ENCODE data around the gene DNAH17. TPM values are rescaled to one million over a fixed set of nuclear protein-coding genes. Genes with fewer than 3 reads are reported as not detected.

Gene DNAH17
- total RNA-seq, 1 donor from 2014 or later = under 0.01 TPM

DNA sequence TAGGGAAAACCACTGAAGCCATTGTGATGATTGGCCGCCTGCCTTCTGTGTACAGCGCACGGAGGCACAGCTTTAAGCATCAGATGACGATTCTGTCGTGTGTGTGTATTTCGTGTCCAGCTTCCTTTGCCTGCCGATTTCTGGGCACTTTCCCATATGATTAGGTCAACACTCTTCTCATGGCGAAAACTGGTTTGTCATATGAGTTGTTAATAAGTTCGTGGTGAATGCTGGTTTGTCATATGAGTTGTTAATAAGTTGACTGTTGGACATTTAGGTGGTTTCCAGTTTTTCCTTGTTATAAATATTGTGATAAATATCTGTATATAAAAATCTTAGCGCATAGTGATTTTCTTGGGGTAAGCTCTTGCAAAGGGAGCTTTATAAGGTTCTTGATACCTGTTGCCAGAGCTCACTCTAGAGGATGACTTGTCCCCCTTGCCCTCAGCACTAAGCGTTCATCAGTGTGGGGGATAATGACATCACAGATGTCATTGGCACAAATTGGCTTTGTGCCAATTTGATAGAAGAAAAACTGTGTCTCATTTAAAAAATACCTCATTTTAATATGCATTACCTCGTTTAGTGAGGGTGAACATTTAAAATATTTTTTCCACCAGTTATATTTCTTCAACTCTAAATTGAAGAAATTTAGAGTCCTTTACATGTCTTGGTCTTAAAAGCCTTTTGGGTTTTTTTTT lies 158.7 kb downstream of the DNAH17 start:
- no peak for DNase-seq (ENCODE audit: low read depth, low spot score)

DNA sequence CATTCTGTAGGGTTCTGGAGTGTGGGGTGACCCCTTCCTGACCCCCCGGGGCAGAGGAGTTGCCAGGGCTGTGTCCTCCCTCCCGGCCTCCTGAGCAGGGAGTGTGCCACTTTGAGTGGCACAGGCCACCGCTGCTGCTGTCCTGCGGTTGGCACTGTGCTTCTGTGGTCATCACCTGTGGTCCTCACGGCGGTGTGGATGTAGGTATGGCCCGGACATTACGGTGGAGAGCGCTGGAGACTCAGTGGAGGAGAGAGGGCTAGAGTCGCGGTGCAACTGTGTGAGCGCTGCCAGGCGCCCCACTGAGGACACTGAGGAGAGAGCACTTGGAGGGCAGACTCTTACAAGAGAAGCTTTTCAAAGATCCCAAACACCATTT lies 159.7 kb downstream of the DNAH17 start:
- DNase-seq (ENCODE audit: low read depth, low spot score) = no peak

DNA sequence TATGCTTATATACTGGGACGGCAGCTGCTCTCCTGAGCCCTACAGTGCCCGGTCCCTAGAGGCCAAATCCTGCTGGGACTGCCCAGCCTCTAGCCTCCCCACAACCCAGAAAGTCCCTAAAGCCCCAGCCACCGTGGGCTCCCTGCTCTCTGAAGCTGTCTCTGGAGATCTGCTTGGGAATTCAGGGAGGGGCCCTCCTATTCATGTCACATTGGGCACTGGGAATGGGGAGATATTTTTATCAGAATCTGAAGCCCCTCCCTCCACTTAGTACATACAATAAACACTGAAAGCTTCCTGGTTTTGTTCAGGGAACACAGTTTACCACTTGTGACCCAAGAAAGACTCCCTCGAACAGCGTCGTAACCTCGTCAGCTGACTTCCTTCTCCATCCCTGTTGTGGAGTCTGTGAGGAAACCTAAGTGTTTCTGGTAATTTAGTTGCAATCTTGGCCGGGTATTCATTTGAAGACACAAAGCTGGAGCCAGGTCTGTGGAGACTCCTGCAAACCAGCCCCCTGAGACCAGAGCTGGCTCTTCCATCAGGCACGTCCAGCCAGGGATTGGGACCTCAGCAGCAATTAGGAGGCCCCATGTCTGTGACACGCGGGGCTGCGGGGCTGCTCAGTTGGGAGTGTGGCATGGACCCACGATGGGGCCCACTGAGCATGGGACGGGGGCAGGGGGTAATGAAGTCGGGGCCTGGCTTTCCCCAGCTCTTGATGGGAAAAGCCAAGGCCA lies 160.2 kb downstream of the DNAH17 start:
- DNase-seq (ENCODE audit: low read depth, low spot score) = peak; percentile 67

DNA sequence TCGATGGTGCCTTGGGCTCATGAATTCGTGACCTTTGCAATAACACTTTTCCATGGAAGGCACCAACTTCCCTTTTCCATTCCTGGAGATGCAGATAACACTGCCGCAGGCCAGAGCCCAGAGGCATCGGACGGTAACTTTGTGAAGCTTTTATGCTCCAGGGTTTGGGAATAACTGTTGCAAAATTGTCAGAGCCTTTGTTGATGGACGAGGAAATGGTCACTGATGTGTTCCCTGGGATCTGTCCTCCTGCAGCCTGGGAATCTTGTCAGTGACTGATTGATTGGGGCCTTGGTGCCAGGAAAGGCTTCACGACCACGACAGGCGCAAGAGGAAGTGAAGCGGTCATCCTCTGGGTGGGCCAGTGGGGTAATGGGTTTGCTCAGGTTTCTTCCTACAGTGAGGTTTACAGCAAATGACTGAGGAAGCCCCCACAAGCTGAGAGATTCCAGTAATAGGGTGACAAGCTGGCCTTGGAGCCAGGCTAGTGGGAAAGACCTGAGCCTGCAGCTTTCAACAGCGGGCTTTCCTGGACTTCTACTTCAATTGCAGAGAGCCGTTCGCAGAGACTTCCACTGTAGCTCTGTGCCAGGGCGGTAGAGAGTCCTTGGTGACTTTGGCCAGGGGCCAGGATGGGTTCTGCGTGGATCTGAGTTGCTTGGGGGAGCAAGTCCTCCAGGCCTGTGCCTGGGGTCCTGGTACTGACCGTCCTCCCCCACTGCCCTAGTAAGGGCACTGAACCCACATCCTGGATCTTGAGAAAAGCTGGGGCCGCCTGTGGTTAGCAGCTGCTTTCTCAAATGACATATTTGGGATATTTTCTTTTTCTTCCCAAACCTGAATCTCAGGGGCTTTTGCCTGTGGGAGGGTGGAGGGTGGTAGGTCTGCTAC lies 161.1 kb downstream of the DNAH17 start:
- DNase-seq (ENCODE audit: low read depth, low spot score) = no peak

DNA sequence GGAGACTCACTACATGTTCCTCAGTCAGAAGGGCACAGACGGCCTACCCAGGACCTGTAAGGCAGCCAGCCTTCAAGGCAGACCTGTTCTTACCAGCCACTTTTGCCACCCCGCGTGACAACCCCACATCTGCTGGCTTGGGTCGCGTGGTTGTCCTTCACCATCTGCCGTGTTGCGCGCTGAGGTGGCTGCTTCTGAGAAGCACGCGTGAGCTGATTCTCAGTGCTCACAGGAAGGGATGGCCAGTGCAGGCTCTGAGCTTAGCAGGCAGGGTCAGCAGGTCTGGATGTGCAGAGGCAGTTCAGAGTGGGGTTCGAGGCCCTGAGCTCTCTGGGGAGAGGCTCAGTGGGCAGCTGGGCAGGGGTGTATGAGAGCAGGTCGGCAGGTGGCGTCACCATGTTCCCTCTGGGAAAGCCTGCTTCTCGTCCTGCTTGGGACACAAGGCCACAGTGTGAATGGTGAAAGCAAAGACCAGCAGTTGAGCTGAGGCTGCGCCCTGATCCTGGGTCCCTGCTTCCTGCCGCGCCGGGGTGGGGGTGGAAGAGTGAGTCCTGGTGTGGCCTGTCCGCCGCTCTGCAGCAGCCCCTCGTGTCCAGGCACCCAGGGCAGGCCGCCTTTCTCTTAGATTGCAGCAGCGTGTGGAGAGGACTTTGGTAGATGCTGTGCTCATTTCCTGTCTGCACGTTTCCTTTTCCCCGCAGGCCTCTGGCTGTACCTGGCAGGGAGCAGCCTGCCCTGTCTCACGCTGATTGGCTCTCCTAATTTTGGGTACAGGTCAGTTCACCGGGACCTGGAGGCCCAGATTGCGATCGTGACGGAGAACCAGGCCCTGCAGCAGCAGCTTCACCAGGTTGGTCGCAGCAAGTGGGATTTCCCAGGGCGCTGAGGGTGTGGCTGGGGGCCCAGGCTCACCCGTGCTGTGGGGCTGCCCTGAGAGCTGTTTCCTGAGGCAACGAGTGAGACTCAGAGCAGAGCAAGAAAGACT lies 162.7 kb downstream of the DNAH17 start:
- no peak for DNase-seq (ENCODE audit: low read depth, low spot score)

DNA sequence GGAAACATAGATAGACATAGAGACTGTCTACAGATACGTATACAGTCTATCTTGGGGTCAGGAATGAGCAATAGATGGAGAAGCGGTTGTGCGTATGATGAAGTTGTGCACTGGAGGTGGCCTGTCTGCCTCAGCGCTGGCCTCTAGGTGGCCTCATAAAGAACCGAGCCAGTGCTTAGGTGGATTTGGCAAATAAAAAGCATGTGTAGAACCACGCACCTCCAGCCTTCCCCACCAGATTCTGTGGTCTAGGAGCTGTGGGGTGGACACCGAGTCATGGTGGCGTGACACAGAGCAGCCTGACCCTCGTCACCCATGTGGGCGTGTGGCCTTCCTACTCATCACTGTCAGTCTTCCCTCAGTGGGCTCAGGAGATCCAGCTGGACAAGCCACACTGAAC lies 164.8 kb downstream of the DNAH17 start:
- no peak for DNase-seq (ENCODE audit: low read depth, low spot score)

DNA sequence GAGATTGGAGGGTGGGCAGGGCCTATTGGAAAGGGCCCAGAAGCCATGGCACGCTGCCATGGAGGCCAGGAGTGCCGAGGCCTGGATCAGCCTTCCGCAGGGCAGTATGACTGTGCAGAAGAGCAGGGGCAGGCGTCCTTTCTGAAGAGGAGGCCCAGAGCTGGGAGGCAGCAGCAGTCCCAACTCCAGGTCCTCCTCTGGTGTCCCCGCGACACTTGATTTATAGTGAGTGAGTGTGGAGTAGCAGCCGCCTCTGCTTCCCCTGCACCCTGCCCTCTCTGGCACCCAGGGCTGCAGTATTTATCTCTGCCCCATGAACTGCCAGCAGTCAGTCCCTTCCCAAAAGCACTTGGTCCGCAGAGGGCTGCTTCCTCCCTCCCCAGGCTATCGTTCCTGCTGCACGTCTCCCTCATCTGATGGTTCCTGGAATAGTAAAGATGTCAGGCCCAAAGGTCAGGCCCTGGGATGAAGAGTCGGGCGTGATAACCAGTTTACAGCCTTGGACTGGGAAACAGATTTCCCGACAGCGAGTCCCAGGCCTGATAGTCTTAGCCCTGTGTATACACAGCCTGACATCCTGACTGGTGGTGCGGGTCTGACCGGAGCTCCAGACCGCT lies 165.8 kb downstream of the DNAH17 start:
- no peak for DNase-seq (ENCODE audit: low read depth, low spot score)

DNA sequence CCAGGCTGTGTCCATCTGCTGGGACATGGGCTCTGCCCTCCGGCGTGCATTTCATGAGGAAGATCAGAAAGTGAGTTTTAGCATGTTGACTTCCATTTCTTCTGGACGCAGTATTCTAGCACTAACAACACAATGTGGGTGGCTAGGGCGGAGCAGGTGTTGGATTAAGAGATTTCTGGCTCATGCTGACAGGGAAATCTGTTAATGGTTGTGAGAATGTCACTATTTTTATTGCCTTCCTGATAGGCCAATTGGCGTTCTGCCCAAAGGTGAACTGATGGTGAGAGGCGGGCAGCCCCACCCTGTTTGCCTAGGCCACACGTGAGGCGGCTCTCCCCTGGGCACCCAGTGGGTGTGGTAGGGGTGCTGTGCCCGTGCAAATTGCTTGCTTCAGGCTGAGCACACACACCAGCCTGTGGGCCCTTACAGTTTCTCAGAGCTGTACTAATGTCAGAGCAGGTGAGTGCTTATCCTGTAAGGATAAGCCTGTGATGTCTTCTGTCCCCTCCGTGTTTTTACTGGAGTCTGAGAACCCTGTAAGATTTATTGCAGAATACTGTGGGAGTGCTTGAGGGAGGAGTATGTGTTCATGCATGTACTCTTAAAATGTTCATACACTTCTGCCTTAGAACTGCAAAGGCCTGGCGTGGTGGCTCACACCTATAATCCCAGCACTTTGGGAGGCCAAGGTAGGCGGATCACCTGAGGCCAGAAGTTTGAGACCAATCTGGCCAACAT lies 167.8 kb downstream of the DNAH17 start:
- DNase-seq (ENCODE audit: low read depth, low spot score) = no peak

DNA sequence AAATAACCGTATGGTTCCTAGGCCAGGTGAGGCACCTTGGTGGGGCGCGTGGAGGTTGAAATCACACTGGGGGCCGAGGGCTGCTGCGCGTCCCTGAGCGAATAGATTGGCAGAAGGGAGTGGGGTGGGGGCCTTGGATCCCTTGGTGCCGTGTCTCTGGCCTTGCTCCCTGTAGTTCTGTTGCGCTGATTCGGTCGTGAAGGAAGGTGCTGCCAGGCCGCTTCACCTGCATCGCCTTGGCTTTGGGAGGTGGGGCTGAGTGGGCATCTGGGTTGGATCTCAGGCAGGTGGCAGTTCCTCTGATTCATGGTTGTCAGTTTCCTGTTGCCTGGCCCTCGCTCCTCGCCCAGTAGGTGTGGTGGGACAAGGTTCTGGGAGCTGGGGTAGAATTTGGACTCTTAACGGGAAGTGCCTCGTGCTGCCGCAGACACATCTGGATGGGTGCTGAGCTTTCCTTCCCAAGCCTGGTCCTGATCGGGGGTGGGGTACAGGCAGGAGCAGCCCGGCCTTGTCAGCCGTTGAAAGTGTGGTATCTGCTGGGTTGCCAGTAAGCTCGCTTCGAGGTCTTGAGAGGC lies 168.6 kb downstream of the DNAH17 start:
- DNase-seq (ENCODE audit: low read depth, low spot score) = no peak

DNA sequence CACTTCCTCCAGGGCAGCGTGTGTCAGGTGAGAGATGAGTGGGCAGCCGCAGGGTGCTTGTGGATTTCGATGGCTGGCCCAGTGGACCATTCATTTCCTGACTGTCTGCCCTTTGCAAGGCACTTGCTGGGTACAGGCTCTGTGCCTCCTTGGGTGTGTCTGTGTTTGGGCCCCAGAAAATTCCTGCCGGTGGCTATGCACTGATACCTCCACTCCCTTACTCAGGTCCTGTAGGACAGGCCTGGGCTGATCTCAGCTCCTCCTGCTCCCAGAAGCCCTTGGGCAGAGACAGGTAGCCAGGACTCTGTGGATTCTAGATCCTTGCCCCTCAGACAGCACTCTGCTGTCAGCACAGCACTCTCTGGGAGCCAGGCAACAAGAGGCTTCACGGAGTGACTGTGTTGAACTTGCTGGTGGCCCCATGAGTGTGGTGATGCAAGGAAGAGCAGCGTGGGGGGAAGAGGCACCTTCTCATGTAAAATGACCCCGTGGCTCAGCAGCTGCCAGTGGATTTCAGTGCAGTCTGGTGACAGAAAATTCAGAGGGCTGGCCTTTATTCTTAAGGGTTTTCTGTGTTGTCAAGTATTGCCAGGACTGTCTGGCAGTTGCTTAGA lies 169.7 kb downstream of the DNAH17 start:
- no peak for DNase-seq (ENCODE audit: low read depth, low spot score)

DNA sequence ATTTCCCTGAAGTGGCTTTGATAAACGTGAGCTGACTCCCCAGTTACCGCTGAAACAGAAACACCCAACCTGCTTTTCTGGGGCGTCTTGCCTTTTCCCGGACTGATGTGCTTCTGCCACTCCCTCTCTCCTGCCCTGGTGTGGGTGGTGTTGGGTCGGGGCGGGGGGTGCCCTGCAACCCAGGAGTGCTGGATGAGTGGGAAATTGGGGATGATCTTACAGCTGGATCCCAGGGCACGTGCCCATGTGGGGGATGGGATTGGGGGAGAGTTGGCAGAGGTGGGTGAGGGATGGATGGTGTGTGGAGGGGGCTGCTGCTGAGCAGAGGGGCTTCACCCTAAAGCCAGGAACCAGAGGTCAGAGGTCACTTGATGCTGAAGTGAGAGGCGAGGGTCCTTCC lies 170.3 kb downstream of the DNAH17 start:
- DNase-seq (ENCODE audit: low read depth, low spot score) = no peak

DNA sequence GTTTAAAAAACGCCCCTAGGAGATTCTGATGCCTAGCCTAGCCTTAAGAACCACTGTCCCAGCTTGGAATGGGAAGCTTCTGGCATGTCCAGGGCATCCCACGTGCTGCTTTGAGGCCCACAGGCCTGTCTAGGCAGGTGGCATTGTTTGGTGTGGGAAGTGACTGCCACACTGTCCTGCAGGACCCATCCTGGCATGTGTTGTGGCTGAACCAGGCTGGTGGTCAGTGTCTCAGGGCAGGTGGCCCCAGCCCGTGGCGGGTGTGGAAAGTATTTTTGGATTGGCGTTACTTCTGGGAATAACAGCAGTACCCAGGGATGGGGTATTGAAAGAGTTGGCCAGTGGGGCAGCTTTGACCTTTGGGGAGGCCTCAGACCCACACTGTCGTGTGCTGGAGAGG lies 170.8 kb downstream of the DNAH17 start:
- DNase-seq (ENCODE audit: low read depth, low spot score) = no peak

DNA sequence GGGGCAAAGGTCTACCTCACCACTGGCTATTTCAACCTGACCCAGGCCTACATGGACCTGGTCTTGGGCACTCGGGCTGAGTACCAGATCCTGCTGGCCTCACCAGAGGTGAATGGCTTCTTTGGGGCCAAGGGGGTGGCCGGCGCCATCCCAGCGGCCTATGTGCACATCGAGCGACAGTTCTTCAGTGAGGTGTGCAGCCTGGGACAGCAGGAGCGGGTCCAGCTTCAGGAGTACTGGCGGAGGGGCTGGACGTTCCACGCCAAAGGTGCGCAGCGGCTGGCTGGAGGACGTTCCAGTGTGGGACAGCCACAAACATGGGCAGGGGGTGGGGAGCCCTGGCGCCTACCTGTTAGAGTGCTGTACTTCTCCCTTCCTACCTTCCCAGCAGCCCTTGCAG lies 173.4 kb downstream of the DNAH17 start:
- DNase-seq (ENCODE audit: low read depth, low spot score) = no peak

DNA sequence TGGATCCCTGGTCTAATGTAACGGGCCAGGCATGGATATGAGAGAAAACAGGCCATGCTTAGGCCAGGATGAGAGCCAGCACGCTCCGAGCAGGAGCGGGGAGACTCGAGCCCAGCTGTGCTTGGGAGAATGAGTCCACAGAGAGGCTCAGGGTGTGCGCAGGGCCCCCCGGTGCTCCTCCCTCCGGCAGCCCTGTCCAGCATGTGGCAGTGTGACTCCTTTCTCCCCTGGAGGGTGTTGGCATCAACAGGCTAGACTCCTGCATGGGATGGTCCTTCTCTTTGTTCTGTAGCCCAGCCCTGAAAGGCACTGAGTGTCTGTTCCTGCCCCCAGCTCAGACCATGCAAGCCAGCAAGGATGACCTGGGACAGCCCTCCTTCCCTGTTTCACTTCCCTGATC lies 175.3 kb downstream of the DNAH17 start:
- DNase-seq (ENCODE audit: low read depth, low spot score) = no peak

DNA sequence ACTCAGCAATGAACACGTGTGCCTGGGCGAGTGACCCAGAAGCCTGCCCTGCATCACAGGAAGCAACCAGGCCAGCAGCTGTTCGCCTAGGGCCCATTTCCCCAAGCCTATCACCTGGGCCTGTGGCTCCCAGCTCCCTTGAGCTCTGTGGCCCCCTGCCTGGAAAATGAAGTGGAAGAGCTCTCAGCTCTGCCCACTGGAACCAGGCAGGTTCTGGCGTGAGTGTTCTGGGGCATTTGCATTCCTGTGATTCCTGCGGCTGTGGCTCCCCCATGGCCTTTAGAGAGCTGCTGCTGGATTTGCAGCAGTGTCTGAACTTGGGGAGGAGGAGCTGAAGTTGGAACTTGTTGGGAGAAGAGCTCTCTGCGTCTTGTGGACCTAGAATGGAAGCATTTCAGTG lies 175.9 kb downstream of the DNAH17 start:
- no peak for DNase-seq (ENCODE audit: low read depth, low spot score)

DNA sequence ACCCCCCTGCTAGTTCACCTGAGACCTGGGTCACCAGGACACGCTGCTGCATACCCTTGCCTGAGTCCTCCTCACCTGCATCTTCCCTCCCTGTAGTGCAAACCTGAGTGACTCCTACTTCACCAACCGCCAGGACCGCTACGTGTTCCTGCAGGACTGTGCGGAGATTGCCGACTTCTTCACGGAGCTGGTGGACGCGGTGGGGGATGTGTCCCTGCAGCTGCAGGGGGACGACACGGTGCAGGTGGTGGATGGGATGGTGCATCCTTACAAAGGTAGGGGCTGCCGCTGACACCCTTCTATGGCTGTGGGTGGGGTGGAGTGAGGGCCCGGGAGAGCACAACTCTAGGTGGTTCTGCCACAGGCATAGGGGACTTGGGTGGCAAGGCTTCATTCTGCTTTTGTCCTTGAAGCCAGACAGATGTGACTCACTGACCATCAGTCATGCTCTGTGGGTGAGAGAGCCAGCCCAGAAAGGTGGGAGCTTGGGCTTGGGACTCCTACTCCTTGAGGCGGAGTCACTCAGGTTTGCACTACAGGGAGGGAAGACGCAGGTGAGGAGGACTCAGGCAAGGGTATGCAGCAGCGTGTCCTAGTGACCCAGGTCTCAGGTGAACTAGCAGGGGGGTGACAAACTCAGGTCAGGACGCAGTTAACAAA lies 176.5 kb downstream of the DNAH17 start:
- DNase-seq (ENCODE audit: low read depth, low spot score) = no peak

DNA sequence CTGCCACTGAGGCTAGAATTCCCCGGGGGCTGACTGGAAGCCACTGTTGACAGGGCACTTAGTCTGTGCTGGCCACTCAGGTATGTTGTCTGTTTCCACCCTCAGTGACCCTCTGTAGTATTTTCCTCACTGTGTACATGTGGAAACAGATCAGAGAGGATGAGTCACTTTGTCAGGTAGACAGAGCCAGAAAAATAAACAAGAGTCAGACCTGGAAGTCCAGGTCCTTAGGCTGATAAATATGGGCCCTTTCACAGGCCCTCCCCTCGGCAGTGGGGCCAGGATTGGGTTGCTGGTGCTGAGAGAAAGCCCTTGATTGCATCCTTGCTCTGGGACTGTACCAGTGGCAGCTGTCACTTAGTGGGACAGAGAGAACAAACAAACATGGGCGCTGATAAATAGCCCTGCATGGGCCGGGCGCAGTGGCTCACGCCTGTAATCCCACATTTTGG lies 177.5 kb downstream of the DNAH17 start:
- DNase-seq (ENCODE audit: low read depth, low spot score) = no peak

DNA sequence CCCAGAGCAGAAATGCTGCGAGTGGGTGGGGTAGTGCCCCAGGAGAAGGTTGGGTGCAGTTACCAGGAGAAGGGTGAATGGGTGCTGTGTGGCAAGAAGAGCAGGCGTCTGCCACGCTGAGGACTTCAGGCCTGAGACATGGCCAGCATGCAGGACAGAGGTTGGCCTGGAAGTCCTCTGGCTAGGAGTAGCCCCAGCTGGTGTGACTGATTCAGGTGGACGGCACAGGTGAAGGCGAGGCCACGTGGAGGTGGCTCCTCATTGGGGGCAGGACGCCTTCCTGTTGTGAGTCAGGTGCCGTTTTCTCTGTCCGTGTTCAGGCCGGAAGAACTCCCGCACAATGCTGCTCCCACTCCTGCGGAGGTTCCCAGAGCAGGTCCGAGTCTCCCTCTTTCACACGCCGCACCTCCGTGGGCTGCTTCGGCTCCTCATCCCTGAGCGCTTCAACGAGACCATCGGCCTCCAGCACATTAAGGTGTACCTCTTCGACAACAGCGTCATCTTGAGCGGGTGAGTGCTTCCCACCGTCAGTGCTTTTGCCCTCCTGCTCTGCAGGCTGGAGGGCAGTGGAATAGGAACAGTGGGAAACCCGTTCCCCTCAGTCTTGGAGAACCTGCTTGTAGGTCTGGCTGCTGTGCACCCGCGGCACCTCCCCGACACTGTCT lies 178.0 kb downstream of the DNAH17 start:
- DNase-seq (ENCODE audit: low read depth, low spot score) = no peak

Data from pulmonary artery endothelial cell (primary cell).